Activated CD4-positive, alpha-beta T cell treated with anti-CD3 and anti-CD28 coated beads for 36 hours (primary cell): ENCODE data around the gene HDDC3. TPM values are rescaled to one million over a fixed set of nuclear protein-coding genes. Genes with fewer than 3 reads are reported as not detected.
"Not testable (repeated sequence)": the region's sequence is repeated elsewhere in the genome, so short reads cannot be mapped to it uniquely, and the experiment has no call there.

Source experiments
- ATAC-seq: fragments of 200-7000 bp; cut with Tn5 transposase; one replicate; pipeline ENCODE4 v1.10.0; 2021; ENCODE audit warnings: mild to moderate bottlenecking, moderate library complexity
- CTCF ChIA-PET: fragments of 350-600 bp; sonication (Branson Sonifier 250); formaldehyde crosslinking; loops from one replicate; lab custom pipeline; 2021; ENCODE audit warnings: antibody characterized with exemption; lab: Charles Lee
- POLR2A ChIA-PET: fragments of 350-600 bp; sonication (Branson Sonifier 250); formaldehyde crosslinking; loops from one replicate; lab custom pipeline; 2021; ENCODE audit warnings: antibody characterized with exemption, inconsistent platforms; lab: Charles Lee
- DNase-seq: peaks from one replicate; pipeline ENCODE4 v3.0.0-alpha.2; 2020
- H3K27ac Mint-ChIP-seq: one replicate; pipeline ENCODE4 v1.8.0; 2021; ENCODE audit warnings: mixed read lengths
- H3K27me3 Mint-ChIP-seq: one replicate; pipeline ENCODE4 v1.8.0; 2021; ENCODE audit warnings: mixed read lengths
- H3K36me3 Mint-ChIP-seq: one replicate; pipeline ENCODE4 v1.8.0; 2021; ENCODE audit warnings: low read depth, mixed read lengths
- H3K4me1 Mint-ChIP-seq: one replicate; pipeline ENCODE4 v1.8.0; 2021; ENCODE audit warnings: mixed read lengths
- H3K4me3 Mint-ChIP-seq: one replicate; pipeline ENCODE4 v1.8.0; 2021; ENCODE audit warnings: mild to moderate bottlenecking, moderate library complexity, mixed read lengths
- H3K9me3 Mint-ChIP-seq: one replicate; pipeline ENCODE4 v1.8.0; 2021; ENCODE audit warnings: low read depth, mixed read lengths
- intact Hi-C, 2 experiments: fragments of 100-400 bp; cut with DNase I in 1 of 2; cut with micrococcal nuclease in 1 of 2; formaldehyde crosslinking; loops; one replicate each; pipeline versions ENCODE4 v1.14.2 to v1.15.1; 2022 to 2024; cut with DNase I, micrococcal nuclease
- total RNA-seq, 2 experiments: library from RNA; stranded (reverse); gene quantifications; one replicate each; pipeline ENCODE4 v1.2.3, GENCODE V29; 2021

Gene HDDC3
- total RNA-seq, 2 experiments from 2014 or later = 34.2 to 41.2 TPM

DNA sequence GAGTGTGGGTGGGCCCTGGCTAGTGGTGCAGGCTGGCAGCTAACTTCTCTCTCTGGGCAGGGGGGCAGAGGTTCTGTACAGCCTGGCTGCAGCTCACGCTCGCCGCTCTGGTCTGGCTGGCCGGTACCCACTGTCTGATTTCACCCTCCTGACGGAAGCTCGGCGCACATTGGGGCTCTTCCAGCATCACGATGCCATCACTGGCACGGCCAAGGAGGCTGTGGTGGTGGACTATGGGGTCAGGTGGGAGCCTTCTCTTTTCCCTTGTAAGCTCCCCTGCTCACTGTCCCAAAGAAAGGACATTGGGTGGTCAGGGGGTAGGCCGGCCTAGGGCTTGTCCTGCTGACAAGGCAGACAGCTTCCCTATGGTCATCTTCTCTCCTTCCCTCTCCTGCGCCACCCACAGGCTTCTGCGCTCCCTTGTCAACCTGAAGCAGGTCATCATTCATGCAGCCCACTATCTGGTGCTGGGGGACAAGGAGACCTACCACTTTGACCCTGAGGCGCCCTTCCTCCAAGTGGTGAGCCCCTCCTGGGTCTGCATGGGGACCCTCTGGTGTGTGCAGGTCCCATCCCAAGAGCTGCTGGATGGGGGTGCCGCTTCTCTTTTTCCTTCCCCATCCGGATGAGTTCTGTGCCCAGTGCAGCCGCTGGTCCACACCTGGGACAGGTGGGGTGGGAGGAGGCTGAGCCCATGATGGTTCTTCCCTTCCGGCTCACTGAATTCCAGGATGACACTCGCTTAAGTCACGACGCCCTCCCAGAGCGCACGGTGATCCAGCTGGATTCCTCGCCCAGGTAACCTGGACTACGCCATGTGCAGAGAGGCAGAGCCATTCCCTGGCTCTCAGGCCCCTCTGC is 21.7 kb downstream of the HDDC3 start:
- peaks cover 64% of the 10 kb centered on the region for H3K36me3 Mint-ChIP-seq

DNA sequence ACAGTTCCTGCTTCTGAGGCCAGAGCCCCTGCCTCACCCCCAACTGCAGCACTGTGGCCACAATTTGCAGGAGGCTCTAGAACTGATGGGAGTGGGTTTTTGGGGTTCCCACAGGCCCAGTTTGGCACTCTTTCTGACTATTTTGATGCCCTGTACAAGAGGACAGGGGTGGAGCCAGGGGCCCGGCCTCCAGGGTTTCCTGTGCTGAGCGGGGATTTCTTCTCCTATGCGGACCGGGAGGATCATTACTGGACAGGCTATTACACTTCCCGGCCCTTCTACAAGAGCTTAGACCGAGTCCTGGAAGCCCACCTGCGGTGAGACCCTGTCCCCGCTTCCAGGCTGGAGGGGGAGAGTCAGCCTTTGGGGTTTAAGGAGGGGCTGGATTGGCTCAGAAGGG is 22.4 kb downstream of the HDDC3 start:
- intact Hi-C loops = no loop called here
- Mint-ChIP-seq H3K4me1 (no peaks in the 10 kb centered on the region), H3K4me3 (no peak overlapping the region), H3K36me3 (peaks cover 66% of the 10 kb centered on the region), H3K9me3 (no peaks in the 10 kb centered on the region), H3K27me3 (no peaks in the 10 kb centered on the region), H3K27ac (no peak overlapping the region)
- DNase-seq = no peak
- no peak for ATAC-seq
- POLR2A ChIA-PET = no interaction called here
- CTCF ChIA-PET = interaction anchor here (0.9 kb wide), 1 partner anchor 22 kb away, joined by 3 read pairs; the partner anchor contains the start of gene HDDC3

More for the DNA sequence above, 21.7 kb downstream of the HDDC3 start:
- POLR2A ChIA-PET = no interaction called here
- no peaks in the 10 kb centered on the region for H3K27me3 Mint-ChIP-seq
- H3K4me1 Mint-ChIP-seq = no peaks in the 10 kb centered on the region
- no peaks in the 10 kb centered on the region for H3K9me3 Mint-ChIP-seq
- no peak overlapping the region for H3K27ac Mint-ChIP-seq
- ATAC-seq (no peak), DNase-seq (no peak)
- CTCF ChIA-PET = interaction anchor here (0.9 to 1.5 kb wide), 2 partner anchors 21 to 29 kb away, joined by 3 read pairs; partner anchors contain the start of gene HDDC3
- no peak overlapping the region for H3K4me3 Mint-ChIP-seq
- intact Hi-C loops = no loop called here

DNA sequence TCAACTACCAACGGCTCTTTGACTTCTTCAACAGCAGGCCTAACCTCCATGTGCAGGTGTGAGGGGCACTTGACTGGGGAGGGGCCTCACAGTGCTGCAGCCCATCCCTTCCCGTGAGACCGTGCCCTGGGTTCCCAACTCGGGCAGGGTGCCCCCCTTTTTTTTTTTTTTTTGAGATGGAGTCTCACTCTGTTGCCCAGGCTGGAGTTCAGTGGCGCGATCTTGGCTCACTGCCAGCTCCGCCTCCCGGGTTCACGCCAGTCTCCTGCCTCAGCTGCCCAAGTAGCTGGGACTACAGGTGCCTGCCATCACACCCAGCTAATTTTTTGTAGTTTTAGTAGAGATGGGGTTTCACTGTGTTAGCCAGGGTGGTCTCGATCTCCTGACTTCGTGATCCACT is 22.9 kb downstream of the HDDC3 start:
- CTCF ChIA-PET, POLR2A ChIA-PET, H3K27ac Mint-ChIP-seq, H3K4me3 Mint-ChIP-seq, intact Hi-C loops, H3K4me1 Mint-ChIP-seq, H3K9me3 Mint-ChIP-seq, DNase-seq, H3K27me3 Mint-ChIP-seq, ATAC-seq: not testable (repeated sequence)
- H3K36me3 Mint-ChIP-seq = peaks cover 65% of the 10 kb centered on the region

DNA sequence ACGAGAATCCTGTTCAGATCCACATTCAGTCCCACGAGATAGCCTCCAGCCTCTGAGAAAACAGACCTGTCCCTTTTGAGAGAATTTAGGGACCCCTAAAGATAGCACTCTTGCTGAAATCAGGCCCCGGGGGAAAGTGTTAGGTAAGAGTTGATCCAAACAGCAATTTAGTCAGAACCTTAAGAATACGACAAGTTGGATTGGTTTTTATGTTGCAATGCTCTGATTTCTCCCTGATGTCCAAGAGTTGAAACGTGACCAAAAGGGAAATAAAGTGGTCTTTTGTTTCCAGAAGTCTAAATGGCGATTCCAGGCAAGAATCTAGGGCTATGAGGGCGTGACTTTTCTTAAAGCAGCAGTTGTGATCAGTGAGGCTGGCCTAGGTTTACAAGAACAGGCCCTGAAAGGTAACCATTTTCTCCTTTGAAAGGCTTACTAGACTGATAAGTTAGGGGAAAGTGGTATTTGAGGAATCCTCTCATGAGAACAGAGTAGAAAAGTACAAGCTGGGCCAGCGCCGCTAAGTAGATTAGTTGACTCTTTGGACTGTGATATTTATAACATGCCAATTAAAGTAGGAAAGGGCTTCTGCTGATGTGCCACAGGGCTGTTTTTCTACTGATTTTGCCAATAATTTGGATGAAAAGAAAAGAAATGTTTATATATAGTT is 24.4 kb downstream of the HDDC3 start:
- Mint-ChIP-seq H3K36me3 (peaks cover 52% of the 10 kb centered on the region), H3K4me1 (peaks cover 7% of the 10 kb centered on the region), H3K27me3 (no peaks in the 10 kb centered on the region), H3K9me3 (no peaks in the 10 kb centered on the region), H3K27ac (no peak overlapping the region), H3K4me3 (no peak overlapping the region)
- ChIA-PET CTCF (interaction anchor here (0.6 to 0.7 kb wide), 2 partner anchors 11 to 1119 kb away, joined by 3 read pairs; no protein-coding TSS in a partner anchor), POLR2A (no interaction called here)
- intact Hi-C loops = no loop called here
- DNase-seq = no peak
- no peak for ATAC-seq

DNA sequence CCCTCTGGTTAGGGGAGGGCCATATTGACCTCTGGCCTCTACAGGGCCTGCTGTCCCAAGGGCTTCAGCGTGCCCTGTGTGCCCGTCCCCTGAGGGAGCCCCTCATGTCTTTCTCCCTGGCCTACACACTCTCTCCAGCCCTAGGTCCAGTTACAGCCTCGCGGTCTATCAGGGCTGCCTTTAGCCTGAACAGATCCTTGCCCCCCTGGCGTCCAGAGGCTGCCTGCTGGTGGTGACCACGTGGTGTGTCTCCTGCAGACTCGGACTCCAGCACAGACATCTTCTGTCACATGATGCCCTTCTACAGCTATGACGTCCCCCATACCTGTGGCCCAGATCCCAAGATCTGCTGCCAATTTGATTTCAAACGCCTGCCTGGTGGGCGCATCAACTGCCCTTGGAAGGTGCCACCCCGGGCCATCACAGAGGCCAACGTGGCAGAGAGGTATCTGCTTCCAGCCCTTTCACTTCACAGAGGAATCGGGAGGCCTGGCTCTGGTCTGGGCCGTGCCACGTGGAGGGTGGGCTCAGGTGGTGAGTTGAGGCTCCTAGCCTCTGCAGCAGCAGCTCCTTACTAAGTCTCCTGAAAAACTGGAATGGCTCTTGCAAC is 25.2 kb downstream of the HDDC3 start:
- CTCF ChIA-PET = interaction anchor here (8.6 kb wide), 1 partner anchor 25 kb away, joined by 164 read pairs; the partner anchor contains the start of genes HDDC3 and UNC45A

DNA sequence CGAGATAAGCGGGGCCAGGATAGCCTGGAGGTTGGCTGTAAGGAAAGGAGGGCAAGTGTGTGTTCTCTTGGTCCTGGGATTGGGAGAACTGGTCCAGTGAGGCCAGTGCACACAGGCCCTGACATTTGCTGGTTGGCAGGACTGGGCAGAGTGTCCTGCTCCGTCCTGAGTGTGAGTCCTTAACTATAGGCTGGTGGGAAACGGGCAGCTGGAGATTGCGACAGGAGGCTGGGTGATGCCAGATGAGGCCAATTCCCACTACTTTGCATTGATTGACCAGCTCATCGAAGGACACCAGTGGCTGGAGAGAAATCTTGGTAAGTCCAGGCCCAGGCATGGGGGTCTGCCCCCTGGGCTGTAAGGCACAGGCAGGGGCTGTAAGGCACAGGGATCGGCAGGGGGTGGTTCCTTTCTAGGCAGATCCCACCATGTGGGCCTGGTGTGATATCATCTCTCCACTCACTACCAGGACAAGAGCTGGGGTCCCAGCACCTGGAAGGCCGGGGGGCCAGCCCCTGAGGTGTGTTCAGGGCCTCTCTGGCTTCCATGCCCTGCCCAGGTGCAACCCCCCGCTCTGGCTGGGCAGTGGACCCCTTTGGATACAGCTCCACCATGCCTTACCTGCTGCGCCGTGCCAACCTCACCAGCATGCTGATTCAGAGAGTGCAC is 26.0 kb downstream of the HDDC3 start:
- Mint-ChIP-seq H3K36me3 (peaks cover 42% of the 10 kb centered on the region), H3K9me3 (no peaks in the 10 kb centered on the region), H3K4me3 (no peak overlapping the region), H3K4me1 (peaks cover 14% of the 10 kb centered on the region), H3K27ac (no peak overlapping the region), H3K27me3 (no peaks in the 10 kb centered on the region)
- ATAC-seq (no peak), DNase-seq (no peak)
- intact Hi-C loops = no loop called here
- CTCF ChIA-PET = interaction anchor here (0.7 to 8.6 kb wide), 3 partner anchors 16 to 80 kb away, joined by 3 to 164 read pairs (median 3); partner anchors contain the start of genes HDDC3 and UNC45A
- POLR2A ChIA-PET = interaction anchor here (0.5 kb wide), 1 partner anchor 1660 kb away, joined by 3 read pairs; no protein-coding TSS in a partner anchor

More for the DNA sequence above, 25.2 kb downstream of the HDDC3 start:
- POLR2A ChIA-PET = no interaction called here
- H3K9me3 Mint-ChIP-seq = no peaks in the 10 kb centered on the region
- intact Hi-C loops = no loop called here
- H3K36me3 Mint-ChIP-seq = peaks cover 48% of the 10 kb centered on the region
- no peak for ATAC-seq
- no peak overlapping the region for H3K27ac Mint-ChIP-seq
- no peaks in the 10 kb centered on the region for H3K27me3 Mint-ChIP-seq
- no peak for DNase-seq
- peaks cover 7% of the 10 kb centered on the region for H3K4me1 Mint-ChIP-seq
- no peak overlapping the region for H3K4me3 Mint-ChIP-seq

DNA sequence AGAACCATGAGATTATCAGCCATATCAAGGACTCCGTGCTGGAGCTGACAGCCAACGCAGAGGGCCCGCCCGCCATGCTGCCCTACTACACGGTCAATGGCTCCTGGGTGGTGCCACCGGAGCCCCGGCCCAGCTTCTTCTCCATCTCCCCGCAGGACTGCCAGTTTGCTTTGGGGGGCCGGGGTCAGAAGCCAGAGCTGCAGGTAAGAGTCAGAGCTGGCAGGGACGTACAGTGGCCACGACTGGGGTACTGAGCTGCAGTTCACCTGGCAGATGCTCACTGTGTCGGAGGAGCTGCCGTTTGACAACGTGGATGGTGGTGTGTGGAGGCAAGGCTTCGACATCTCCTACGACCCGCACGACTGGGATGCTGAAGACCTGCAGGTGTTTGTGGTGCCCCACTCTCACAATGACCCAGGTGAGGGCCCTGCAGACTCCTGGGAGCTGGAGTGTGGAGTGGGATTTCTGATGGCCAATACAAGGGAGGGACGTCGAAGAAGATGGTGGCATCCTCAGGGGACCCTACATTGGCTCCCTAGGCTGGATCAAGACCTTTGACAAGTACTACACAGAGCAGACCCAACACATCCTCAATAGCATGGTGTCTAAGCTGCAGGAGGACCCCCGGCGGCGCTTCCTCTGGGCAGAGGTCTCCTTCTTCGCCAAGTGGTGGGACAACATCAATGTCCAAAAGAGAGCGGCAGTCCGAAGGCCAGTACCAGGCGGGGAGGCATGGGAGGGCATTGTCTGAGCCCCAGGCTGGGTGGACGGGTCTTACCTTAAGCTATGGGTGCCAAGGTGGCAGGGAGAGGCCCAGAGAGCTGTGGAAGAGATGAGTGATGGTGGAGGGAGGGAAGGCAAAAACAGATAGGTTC is 26.8 kb downstream of the HDDC3 start:
- ChIA-PET POLR2A (interaction anchor here (0.5 kb wide), 1 partner anchor 1659 kb away, joined by 3 read pairs; no protein-coding TSS in a partner anchor), CTCF (interaction anchor here (0.6 to 8.6 kb wide), 6 partner anchors 9 to 80 kb away, joined by 3 to 164 read pairs (median 3); partner anchors contain the start of genes HDDC3 and UNC45A)
- Mint-ChIP-seq H3K9me3 (no peaks in the 10 kb centered on the region), H3K4me3 (no peak overlapping the region), H3K4me1 (peaks cover 16% of the 10 kb centered on the region), H3K27ac (no peak overlapping the region), H3K27me3 (no peaks in the 10 kb centered on the region), H3K36me3 (peaks cover 38% of the 10 kb centered on the region)
- no peak for DNase-seq
- intact Hi-C loops = no loop called here
- ATAC-seq = no peak

DNA sequence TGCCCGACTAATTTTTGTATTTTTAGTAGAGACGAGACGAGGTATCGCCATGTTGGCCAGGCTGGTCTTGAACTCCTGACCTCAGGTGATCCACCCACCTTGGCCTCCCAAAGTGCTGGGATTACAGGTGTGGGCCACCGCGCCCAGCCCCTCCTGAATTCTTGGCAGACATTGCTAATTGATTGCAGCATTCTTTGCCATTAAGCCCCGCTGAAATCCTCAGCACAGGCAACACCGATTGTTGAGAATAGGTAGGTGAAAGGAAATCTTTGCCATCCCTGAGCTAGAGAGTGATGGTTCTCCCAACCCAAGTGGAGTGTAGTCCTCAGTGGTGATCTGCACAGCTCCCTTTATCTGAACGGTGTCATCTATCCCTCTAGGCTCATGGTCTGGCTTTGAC is 27.6 kb downstream of the HDDC3 start:
- Mint-ChIP-seq H3K9me3 (no peaks in the 10 kb centered on the region), H3K27me3 (no peaks in the 10 kb centered on the region), H3K4me1 (peaks cover 16% of the 10 kb centered on the region), H3K27ac (no peak overlapping the region), H3K36me3 (peaks cover 34% of the 10 kb centered on the region), H3K4me3 (no peak overlapping the region)
- ChIA-PET POLR2A (interaction anchor here (0.6 kb wide), 2 partner anchors 11 to 28 kb away, joined by 3 read pairs; partner anchors contain the start of gene HDDC3), CTCF (interaction anchor here (0.6 to 8.6 kb wide), 4 partner anchors 8 to 28 kb away, joined by 3 to 164 read pairs (median 3); partner anchors contain the start of genes HDDC3 and UNC45A)
- intact Hi-C loops = loop anchor here in 1 of 2 experiments (5.0 kb wide), 1 partner anchor 257 kb away; no protein-coding TSS in a partner anchor
- ATAC-seq (no peak), DNase-seq (no peak)

DNA sequence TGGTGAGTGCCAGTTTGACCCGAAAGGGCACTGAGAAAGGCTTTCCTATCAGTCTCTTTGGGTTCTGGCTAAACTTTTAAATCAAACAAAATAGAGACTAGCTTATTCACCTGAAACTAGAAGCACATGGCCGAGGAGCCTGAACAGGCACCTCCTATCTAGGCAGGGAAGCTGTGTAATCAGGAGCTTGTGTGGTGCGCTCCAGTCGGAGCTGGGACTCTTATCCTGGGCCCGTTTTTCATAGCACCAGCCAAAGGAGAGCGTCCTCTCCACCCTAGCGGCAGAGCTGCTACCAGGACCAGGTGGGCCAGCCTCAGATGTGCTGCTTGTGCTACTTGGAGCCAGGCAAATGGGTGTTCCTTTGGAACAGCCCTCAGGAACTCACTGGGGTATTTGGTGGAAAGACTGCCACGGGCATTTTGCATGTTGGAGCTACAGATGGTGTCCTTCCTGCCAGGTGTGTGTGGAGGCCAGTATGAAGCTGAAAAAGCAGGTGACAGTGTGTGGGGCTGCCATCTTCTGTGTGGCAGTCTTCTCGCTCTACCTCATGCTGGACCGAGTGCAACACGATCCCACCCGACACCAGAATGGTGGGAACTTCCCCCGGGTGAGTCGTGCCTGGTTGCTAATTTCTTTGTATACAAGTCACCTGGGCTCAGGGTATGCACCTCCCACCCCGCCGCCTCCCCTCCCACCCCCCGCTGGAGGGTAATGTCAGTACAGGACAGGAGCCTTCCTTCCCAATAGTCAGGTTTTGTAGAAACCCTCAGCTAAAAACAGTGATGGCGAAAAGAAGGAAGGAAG is 28.4 kb downstream of the HDDC3 start:
- H3K36me3 Mint-ChIP-seq = peaks cover 28% of the 10 kb centered on the region
- ChIA-PET CTCF (interaction anchor here (0.6 to 8.6 kb wide), 7 partner anchors 10 to 256 kb away, joined by 3 to 164 read pairs (median 4); partner anchors contain the start of genes HDDC3 and UNC45A), POLR2A (interaction anchor here (0.7 to 2.4 kb wide), 7 partner anchors 15 to 187 kb away, joined by 3 to 15 read pairs (median 9); partner anchors contain the start of genes BLM, HDDC3 and UNC45A)
- intact Hi-C loops = loop anchor here (1.0 to 5.0 kb wide), 5 partner anchors 26 to 367 kb away; partner anchors contain the start of genes BLM (in 1 of the 2) and HDDC3 (in 1 of the 2)
- peak overlapping the region; percentile 51 for H3K27ac Mint-ChIP-seq
- peaks cover 16% of the 10 kb centered on the region for H3K4me1 Mint-ChIP-seq
- no peaks in the 10 kb centered on the region for H3K9me3 Mint-ChIP-seq
- H3K27me3 Mint-ChIP-seq = no peaks in the 10 kb centered on the region
- peak overlapping the region; percentile 74 for H3K4me3 Mint-ChIP-seq
- ATAC-seq (no peak), DNase-seq (peak; percentile 42)
